GM19023 (cell line): ENCODE results near the gene GHRHR.

Experiments used
- ATAC-seq: cut with Tn5 transposase; IDR thresholded peaks from one replicate; pipeline ENCODE4 v1.9.1; 2021; ENCODE audit warnings: mild to moderate bottlenecking, moderate library complexity; ENCODE audit not compliant: unreplicated experiment

Gene GHRHR

DNA sequence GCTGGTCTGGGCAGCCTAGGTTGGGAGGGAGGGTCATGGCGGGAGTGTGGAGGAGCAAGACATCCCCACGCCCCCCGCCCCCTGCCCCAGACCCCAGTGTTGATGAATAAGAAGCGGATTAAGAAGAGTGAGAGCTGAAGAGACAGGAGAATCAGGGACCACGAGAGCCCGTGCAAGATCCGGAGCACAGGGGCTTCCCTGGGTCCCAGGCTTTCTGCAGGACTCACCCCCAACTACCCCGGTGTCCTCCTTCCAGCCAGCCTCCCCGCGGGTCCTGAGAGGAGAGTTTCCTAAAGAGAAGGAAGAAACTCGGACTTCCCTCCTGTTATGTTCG is 20.1 kb downstream of the GHRHR start:
- ATAC-seq: no peak

DNA sequence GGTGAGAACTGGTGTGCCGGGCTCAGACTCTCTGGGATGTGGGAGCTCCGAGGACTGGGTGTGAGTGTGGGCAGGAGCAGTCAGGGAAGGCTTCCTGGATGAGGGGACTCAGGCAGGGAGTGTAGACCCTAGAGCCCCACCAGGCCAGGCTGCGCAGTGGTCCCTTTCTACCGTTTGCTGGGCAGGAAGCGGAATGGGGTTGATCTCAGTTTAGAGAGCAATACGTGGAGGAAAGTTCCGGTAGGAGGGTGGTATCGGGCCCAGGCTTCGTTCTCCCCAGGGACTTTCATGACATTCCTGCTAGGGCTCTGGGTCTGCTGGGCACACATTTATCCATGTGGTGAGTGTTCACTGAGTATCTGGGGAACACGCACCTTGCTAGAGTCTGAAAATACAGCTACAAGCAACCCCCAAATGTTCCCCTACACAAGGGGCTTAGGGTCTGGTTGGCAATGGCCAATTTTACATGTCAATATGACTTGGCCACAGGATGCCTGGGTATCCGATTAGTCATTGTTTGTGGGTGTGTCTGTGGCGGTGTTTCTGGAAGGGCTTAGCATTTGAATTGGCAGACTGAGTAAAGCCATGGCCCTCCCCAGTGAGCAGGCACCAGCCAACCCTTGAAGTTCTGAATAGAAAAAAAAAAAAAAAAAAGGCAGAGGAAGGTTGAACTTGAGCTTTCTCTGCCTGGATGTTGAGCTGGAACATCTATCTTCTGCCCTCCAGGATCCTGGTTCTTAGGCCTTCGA is 20.8 kb downstream of the GHRHR start:
- ATAC-seq: no peak

DNA sequence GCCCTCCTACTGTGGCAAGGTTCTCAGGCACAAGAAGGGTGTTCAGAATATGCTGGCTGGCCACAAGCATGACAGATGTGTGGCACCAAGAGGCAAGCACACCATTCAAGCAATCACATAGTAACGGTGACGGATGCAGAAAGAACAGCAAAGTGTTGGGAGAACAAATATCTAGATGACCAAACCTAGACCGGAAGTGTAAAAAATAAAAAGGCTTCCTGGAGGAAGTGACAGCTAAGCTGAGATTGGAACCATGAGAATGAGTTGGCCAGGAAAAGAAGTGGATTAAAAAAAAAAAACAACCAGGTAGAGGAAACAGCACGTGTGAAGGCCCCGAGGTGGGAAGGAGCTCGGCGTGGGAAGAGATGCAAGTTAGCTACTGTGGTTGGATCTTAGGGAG is 22.0 kb downstream of the GHRHR start:
- no peak for ATAC-seq

DNA sequence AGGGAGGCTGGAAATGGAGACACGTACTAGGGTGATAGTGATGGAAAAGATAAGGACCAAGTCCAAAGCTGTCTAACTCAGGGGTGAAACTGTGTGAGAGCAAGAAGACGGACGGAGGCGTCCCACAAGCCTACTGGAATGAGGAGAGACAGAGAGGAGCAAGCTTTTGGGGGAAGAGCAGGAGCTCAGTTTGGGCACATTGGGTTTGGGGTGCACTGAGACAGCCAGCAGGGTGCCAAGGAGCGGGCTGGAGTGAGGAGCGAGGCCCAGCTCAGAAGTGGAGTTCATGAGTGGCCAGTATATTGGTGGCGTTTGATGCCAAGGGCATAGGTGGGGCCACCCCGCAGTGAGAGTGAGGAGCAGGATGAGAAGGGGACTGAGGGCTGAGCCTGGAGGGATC is 22.6 kb downstream of the GHRHR start:
- ATAC-seq: no peak

DNA sequence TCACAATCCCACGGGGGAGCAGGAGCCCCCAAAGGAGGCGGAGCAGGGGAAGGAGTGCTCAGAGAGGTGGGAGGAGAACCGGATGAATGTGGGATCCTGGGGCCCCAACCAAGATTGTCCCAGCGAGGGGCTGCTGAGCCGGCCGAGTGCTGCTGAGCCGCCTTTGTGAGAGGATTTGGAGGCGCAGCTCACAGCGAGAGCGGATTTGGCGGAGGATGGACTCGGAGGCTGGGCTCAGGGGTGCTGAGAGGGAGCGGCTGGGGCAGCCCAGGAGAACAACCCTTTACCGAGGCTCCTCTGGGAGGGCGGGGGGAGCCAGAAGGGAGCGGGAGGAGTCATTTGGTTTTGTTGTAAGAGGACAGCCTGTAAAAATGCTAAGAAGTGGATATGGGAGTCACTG is 23.0 kb downstream of the GHRHR start:
- ATAC-seq: no peak

DNA sequence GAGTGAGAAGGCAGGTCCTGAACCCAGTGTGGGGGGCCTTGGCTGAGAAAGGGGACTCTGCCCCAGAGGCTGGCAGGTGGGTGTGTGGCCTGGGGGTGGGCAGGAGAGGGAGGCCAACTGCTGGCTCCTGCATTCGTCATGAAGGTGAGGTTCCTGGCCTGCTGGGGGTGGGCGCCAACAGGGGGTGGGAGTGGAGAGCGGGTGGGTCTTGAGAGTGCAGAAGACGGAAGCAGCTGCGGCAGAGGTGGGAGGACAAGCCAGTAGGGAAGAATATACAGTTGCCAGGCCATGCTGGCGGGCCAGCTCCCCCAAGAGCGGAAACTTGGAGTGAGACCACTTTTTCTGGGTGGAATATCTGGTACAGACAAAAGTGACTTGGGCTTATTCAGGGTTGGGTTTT is 23.4 kb downstream of the GHRHR start:
- no peak for ATAC-seq

DNA sequence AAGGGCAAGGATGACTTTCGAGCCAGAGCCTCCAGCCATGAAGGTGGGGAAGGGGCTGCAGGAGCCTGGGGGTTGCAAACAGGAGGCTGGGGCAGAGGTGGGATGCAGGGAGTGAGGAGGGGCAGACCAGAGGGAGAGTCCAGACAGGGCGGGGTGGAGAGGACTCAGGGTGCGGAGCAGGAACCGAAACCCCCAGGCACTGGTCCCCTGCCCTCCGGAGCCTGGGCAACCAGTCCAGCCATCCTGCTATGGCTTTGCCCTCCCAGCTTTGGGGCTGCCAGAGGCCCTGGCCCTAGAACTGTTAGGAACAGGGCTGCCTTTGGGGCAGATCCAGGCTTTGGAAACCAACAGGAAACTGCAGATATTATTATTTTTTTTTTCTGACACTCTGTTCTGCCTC is 24.2 kb downstream of the GHRHR start:
- no peak for ATAC-seq

DNA sequence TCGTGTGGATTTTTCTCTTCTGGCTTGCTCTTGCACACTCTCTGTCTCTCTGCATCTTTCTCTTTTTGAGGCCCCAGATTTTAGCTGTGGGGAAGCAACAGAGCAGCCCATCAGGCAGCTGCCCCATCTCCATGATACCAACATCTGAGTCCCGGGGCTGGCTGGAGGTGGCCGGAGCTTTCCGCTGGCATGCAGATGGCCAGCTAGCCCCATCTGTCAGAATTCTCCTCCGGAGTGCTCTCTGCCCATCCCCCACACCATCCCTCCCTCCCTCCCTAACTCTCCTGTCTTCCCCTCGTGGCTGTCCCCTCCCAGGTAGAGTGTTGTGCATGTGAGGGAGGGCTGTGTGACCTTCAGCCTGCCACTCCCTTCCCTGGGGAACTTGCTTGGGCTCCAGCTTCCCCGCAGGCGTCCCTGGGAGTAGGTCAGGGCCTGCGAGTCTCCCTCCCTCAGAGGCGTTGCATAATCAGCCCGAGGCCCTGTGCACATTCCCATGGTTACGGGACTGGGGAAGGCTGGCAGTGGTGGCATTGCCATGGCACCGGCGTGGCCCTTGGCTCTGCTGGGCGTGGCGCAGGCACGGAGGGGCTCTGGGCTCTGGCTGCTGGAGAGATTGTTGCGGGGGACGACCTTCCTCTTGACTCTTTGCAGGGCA is 24.7 kb downstream of the GHRHR start:
- no peak for ATAC-seq

DNA sequence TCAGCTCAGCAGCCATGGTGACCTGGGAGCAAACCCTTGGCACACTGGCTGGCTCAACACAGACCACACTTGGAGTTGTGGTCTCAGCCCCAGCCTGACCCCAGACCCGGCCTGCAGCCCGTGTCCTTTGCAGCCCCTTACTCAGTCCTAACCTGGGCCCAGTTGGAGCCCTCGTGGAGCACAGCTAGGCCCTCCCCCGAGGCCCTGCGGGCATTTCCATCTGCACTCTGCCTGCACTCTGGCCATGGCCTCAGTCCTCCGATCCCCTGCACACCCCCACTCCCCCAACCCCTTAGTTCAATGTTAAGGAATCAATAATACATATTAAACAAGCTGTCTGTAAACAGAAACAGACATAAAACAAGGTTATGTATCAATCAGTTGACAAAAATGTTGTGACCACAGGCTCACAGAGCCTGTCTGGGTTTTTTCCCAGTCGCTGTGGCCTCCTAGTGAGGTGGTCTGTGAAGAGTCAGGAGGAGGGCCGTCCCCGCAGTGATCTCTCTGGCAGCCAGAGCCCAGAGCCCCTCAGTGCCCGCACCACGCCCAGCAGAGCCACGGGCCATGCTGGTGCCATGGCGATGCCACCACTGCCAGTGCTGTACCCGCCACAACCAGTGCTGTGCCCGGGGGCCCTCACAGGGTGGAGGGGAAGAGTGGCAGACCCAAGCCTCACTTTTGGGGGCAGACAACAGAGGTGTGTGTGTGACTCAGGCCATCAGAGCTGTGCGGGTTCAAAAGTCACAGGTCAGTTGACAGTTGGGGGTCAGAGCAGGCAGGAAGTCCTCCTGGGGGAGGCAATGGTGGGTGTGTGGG is 25.5 kb downstream of the GHRHR start:
- no peak for ATAC-seq

DNA sequence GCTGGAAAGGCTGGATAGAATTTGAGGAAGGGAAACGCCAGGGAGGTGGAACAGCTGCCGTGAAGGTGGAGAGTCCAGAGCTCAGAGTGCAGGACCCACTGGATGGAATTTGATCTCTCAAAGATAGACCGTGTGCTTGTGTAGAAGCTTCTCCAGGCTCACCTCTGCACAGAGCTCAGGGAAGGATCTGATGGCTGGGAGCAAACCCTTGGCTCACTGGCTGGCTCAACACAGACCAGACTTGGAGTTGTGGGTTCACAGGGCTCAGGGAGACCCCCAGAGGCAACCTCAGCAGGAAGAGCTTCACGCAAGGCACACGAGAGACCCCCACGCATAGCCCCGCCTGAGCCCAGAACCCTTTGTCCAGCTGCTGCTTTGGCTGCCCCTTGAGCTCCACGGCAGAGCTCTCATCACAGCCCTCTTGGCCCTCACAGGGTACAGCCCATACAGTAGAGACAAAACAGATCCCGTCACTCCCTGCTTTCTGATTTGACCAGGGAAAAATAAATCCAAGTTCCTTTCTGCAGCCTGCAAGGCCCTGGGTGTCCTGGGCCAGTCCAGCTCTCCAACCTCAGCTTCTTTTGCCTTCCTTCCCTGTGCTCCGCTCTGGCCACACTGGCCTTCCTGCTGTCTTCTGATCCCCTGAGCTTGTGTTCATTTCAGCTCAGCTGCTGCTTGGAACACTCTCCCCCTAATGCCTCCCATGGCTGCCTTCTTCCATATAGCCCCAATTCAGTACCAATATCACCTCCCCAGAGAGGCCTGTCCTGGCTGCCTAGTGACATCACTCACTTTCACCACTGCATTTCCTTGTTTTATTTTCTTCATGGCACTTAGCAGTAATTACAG is 26.3 kb downstream of the GHRHR start:
- ATAC-seq: no peak

DNA sequence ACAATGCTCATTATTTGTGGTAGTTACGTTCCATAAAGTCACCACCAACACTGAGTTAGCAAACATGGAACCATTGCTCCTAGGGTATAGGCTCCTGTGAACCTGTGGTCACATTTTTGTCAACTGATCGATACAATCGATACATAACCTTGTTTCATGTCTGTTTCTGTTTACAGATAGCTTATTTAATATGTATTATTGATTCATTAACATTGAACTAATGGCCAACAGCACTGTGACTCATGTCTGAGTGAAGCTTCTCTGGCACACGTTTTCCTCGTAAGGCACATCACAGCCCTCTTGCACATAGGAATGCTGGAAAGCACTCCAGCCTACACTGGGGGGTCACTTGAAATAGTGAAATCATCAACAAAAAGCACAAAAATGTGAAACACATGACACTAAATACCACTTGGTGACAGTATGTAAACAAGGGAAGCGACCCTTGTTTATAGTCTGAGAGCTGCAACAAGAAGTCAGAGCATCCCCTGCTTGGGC is 27.0 kb downstream of the GHRHR start:
- ATAC-seq: no peak

DNA sequence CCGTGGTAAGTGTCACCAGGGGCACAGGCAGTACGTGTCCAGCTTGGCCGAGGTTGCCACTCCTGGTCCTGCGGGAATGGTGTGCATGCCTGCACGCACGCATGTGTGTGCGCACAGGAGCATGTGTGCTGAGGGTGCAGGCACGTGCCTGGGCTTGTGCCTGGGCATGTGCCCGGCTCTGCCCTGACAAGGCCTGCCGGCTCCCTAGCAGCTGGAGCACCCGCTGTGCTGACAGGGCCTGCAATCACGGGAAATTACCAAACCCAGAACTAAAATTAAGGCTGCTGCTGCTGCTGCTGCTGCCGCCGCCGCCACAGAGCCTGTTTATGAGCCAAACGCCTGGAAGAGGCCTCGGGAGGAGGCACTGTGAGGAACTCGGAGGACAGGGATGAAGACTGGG is 28.7 kb downstream of the GHRHR start:
- ATAC-seq: no peak

DNA sequence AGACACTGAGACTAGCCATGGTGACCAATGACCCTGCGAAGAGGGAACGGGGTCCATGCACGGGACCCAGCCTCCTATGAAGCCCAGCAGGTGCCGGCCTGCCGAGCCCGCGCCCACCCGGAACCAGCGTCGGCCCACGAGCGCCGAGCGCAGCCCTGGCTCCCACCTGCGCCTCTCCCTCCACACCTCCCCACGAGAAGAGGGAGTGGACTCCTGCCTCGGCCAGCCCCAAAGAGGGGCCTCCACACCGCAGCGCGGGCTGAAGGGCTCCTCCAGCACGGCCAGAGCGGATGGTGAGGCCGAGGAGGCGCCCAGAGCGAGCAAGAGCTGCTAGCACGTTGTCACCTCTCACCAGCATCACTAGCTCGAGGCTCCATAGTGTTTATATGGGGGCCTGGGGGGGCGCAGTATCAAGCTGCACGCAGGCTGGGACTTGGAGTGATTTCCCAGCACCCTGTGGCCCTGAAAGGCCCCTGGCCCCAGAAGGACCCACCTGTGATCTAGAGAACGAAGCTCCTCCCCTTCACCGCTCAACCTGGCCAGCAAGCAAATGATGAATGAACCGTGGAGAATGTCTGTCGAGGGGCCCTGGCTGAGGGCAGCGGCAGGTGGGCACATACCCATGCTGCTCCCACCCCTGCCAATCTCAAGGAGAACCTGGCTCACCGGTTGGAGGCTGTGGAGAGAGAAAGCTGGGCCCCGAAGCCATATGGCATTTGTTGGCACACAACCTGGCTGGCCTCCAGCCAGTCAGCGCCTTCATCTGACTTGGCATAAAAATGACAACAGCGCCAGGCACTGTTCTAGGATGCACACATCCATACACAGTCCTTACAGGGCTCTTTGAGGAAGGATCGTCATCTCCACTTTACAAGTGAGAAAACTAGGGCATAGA is 30.7 kb downstream of the GHRHR start:
- no peak for ATAC-seq

DNA sequence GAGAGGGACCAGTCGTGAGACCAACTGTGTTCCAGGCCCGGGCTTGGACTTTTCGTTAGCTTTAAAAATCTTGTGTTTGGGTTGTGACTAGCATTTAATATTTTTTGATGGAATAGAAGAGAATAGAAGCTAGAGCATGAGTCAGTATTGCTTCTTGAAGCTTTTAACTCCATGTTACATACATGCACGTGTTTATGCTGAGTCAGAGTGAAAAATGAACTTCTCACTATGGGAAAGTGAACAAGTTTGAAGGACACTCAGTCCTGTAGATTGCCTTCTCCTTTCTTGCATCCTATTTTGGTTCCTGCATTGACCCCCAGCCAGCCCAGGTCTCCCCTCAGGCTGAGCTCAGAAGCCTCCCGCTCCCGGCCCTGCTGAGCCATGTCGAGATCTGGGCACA is 31.8 kb downstream of the GHRHR start:
- ATAC-seq: no peak

DNA sequence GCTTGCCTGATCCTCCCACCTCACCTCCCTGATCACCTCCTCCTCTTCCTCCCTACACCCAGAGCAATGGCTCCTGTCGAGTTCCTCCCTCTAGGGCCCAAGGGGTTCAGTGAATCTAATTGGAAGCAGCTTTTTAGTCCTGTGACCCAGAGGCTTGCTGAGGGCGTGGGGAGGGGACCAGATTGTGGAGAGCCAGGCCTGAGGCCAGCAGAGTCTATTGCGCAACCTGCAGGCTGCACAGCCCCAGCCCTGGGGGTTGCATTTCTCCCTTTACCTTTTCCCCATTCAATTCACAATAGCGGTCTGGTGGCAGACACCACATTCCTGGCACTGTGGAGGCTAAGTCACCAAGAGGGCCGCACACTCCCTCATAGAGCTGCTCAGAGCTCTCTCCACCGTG is 32.5 kb downstream of the GHRHR start:
- no peak for ATAC-seq

DNA sequence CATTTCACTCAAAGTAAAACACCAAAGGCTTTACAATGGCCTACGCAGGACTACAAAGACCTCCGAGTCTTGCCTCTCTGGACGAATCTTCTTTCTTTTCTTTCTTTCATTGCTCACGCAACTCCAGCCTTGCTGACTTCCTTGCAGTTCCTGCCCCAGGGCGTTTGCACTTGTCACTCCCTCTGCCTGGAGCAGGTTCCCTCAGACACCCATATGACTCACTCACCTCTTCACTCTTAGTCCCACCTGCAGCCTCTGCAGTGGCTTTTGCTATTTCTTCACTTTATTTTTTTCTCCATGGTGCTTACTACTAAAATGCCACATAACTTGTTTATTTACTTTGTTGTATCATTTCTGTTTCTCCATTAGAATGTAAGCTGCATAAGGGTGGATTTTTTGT is 33.1 kb downstream of the GHRHR start:
- no peak for ATAC-seq

DNA sequence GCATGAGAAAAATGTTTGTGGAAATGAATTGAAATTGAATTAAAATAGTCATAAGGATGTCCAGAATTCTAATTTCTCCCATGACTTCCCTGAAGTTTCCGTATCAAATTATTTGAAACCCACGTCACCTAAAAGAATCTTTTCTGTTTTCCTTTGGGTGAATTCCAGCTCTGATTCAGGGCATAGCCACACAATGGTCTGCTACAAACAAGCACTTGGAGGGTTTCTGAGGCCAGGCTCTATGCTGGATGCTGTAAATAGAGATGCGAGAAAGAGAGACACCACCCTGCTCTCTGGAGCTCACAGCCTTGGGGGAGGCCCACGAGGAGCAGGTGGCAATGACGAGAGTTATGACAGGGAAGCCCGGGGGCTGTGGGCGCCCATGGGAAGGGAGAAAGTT is 33.6 kb downstream of the GHRHR start:
- no peak for ATAC-seq

DNA sequence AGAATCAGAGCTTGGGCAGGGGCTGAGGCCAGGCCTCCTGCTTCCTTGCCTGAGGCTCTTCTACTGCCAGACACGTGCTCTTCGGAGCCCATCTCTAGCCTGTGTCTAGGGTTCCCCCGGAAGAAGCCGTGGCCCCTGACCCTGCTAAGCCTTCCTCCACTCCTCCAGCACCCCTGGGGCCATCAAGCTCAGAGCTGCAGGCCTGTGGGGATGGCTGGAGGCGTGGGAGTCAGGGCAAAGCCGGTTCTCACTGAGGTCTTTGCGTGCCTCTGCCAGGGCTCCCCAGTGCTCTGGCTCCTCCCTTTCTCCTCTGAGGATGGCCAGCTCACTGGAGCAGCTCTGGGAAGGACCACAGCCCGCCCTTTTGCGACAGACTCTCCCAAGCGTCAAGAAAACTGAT is 34.4 kb downstream of the GHRHR start:
- no peak for ATAC-seq

DNA sequence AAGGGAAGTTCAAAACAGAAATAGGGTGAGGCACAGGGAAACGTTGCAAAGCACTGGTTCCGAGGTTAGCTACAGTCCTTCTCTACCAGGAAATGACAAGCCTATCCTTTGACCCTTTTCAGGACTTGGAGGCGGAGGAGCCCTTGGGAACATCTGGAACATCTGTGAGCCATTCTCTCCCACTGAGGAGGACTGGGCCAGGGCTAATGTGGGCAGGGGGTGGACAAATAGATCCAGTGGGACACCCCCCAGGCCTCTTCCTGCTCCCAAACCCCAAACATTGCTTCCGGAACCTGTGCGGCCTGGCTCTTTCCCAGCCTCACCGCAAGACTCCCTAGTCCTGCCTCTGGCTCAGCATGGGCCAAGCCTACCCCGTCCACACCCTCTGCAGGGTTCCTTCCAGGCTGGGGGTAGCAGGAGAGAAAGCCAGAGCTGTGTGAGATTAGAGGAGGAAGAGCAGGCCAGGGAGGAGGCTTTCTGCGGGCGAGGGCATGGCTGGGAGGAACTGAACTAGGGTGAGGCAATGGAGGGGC is 36.5 kb downstream of the GHRHR start:
- no peak for ATAC-seq

DNA sequence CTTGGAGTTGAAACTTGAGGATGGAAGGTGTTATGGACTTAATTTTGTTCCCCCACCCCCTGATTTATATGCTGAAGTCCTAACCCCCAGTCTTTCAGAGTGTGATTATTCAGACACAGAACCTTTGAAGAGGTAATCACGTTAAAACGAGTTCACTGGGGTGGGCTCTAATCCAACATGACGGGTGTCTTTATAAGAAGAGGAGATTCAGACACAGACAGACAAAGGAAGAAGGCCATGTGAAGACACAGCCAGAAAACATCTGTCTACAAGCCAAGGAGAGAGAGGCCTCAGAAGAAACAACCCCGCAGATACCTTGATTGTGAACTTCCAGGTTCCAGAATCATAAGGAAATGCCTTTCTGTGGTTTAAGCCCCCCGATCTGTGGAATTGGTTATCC is 37.0 kb downstream of the GHRHR start:
- ATAC-seq: no peak
